Thyroid gland (tissue), 4 donors: ENCODE results near the gene NXPH4.

Source experiments
- CTCF ChIP-seq, 6 experiments: fragments of 200-600 bp in 3 of 6; fragments of 450-650 bp in 3 of 6; sonication (generic) in 3 of 6; IDR thresholded peaks; one replicate each; pipeline ENCODE4 v1.5.1; 2016 to 2019; ENCODE audit warnings: antibody characterized with exemption in 6 of 6, mild to moderate bottlenecking in 2 of 6, inconsistent platforms in 1 of 6, moderate library complexity in 1 of 6
- POLR2A ChIP-seq, 2 donors: fragments of 450-650 bp; IDR thresholded peaks; one replicate each; pipeline ENCODE4 v1.6.1; 2017; ENCODE audit warnings: antibody characterized with exemption in 2 of 2, mild to moderate bottlenecking in 2 of 2, moderate library complexity in 1 of 2

DNA sequence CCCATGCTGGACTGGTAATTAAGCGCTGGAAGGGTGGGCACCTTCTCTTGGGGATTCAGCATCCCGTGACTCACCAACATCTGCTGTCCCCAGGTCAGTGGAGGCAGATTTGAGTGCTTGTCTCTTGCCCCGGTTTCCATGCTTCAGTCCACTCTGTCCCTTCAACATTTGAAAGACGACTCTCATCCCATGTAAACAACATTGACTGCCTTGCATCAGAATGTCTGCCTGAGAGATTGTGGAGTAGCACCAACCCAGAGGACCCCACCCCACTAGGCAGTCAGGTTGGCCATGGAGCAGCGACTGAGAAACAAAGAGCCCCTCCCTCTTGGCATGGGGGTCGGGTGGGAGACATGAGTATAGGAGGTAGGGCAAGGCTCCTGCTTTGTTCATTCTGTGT is 39.3 kb downstream of the NXPH4 start:
- TF ChIP-seq CTCF (IDR thresholded peaks at IDR 0.05) (no peak), POLR2A (IDR thresholded peaks at IDR 0.05) (no peak)
